Measurements from ENCODE around the gene TAC4. TPM values are rescaled to one million over a fixed set of nuclear protein-coding genes. Genes with fewer than 3 reads are reported as not detected.

Gene TAC4
- total and polyA plus RNA-seq, 2 of the 13 experiments (the other 11 are each of a cell fraction or from before 2014, with no cell fraction given): not detected

DNA sequence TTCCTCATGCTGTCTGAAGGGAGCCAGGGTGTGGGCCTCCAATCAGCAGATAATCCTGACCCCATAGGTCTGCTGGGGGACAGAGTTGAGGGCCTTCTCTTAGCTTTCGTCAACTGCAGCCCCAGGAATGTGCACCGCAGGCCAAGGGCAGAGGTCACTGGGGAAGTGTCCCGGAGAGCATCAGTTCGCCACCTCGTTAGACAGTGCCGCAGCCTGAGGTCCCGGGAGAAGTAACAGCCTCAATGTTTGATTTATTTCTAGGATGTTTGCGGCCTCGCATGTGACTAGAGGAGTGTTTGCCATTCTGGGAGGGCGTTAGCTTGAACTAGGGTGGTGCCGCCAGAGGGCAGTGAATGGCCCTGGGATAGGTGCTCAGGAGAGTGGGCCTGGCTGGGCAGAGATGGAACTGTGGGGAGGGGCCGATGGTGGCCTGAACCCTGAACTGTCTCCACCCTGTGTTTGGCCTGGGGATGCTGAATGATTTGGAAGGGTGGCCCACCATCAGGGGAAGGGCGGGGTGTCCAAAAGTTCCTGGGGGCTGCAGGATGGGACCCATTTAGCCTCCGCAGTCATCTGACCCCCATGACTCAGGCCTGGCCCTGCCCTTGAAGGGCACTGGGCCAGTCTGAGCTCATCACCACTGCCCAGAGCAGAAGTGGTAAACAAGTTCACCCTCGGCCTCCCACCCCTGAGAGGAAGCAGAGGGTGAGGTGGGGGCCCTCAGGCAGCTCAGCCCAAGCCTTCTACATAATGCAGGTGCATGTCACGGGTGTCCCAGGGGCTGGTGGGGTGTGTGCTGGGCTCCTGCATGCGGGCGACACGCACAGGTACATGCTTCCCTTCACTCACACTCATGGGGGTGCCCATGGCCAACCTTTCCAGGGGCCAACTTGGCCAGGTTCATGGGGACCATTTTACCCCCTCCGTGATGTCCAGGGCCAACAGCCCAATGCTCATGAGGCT is 12.4 kb upstream of the TAC4 start (continued):
- TF ChIP-seq CTCF (CRISPR knock-in tag; IDR thresholded peaks at IDR 0.05) (peak; percentile 77), MEIS1 (CRISPR knock-in tag; IDR thresholded peaks at IDR 0.05; ENCODE audit: borderline replicate concordance) (no peak), ZNF296 (CRISPR knock-in tag; conservative IDR thresholded peaks at IDR 0.05) (no peak), BRF2 (CRISPR knock-in tag; IDR thresholded peaks at IDR 0.05) (no peak), GLI4 (CRISPR knock-in tag; IDR thresholded peaks at IDR 0.05; ENCODE audit: borderline replicate concordance) (no peak), PITX1 (CRISPR knock-in tag; IDR thresholded peaks at IDR 0.05) (no peak), BCL6 (CRISPR knock-in tag; IDR thresholded peaks at IDR 0.05) (no peak; the same call in 1 of the 2 replicates), HNF4A (CRISPR knock-in tag; IDR thresholded peaks at IDR 0.05) (0 out of 2 replicates have a peak, but pooled peaks have one; percentile 4), ZNF33A (CRISPR knock-in tag; IDR thresholded peaks at IDR 0.05; ENCODE audit: borderline replicate concordance) (no peak), MYPOP (CRISPR knock-in tag; IDR thresholded peaks at IDR 0.05) (0 out of 2 replicates have a peak, but pooled peaks have one; percentile 44), AGO2 (optimal IDR thresholded peaks at IDR 0.05; ENCODE audit: low read depth, low read length) (no peak), PAWR (CRISPR knock-in tag; IDR thresholded peaks at IDR 0.05; ENCODE audit: borderline replicate concordance) (no peak), HOXA9 (CRISPR knock-in tag; IDR thresholded peaks at IDR 0.05; ENCODE audit: borderline replicate concordance) (no peak), BHLHE40 (IDR thresholded peaks at IDR 0.05; ENCODE audit: low read length) (peak; percentile 48; the same call in 1 of the 2 replicates), NRL (CRISPR knock-in tag; IDR thresholded peaks at IDR 0.05; ENCODE audit: borderline replicate concordance) (peak; percentile 5; the same call in 1 of the 2 replicates), TRIM24 (CRISPR knock-in tag; IDR thresholded peaks at IDR 0.05) (no peak)
- TF ChIP-seq, protein P1, sequence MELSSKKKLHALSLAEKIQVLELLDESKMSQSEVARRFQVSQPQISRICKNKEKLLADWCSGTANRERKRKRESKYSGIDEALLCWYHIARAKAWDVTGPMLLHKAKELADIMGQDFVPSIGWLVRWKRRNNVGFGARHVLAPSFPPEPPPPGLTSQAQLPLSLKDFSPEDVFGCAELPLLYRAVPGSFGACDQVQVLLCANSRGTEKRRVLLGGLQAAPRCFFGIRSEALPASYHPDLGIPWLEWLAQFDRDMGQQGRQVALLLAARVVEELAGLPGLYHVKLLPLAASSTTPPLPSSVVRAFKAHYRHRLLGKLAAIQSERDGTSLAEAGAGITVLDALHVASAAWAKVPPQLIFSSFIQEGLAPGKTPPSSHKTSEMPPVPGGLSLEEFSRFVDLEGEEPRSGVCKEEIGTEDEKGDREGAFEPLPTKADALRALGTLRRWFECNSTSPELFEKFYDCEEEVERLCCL (CRISPR knock-in tag; IDR thresholded peaks at IDR 0.05; ENCODE audit: borderline replicate concordance): no peak
- TF ChIP-seq, protein P2, sequence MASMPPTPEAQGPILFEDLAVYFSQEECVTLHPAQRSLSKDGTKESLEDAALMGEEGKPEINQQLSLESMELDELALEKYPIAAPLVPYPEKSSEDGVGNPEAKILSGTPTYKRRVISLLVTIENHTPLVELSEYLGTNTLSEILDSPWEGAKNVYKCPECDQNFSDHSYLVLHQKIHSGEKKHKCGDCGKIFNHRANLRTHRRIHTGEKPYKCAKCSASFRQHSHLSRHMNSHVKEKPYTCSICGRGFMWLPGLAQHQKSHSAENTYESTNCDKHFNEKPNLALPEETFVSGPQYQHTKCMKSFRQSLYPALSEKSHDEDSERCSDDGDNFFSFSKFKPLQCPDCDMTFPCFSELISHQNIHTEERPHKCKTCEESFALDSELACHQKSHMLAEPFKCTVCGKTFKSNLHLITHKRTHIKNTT (CRISPR knock-in tag; IDR thresholded peaks at IDR 0.05): no peak
- TF ChIP-seq, protein P3, sequence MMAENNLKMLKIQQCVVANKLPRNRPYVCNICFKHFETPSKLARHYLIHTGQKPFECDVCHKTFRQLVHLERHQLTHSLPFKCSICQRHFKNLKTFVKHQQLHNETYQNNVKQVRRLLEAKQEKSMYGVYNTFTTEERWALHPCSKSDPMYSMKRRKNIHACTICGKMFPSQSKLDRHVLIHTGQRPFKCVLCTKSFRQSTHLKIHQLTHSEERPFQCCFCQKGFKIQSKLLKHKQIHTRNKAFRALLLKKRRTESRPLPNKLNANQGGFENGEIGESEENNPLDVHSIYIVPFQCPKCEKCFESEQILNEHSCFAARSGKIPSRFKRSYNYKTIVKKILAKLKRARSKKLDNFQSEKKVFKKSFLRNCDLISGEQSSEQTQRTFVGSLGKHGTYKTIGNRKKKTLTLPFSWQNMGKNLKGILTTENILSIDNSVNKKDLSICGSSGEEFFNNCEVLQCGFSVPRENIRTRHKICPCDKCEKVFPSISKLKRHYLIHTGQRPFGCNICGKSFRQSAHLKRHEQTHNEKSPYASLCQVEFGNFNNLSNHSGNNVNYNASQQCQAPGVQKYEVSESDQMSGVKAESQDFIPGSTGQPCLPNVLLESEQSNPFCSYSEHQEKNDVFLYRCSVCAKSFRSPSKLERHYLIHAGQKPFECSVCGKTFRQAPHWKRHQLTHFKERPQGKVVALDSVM (CRISPR knock-in tag; IDR thresholded peaks at IDR 0.05): no peak

Data from HepG2 (cell line).